HEK293 (cell line): ENCODE data around the gene FILIP1.

Experiments used
- KLF1 ChIP-seq: fragments of 450-650 bp; formaldehyde crosslinking; IDR thresholded peaks from 2 replicates; pipeline ENCODE4 v1.5.1; 2016; ENCODE audit warnings: missing biosample characterization, missing genetic modification characterization
- MEIS1 ChIP-seq: sonication (generic); formaldehyde crosslinking; IDR thresholded peaks from 2 replicates; pipeline ENCODE4 v1.8.1; 2022; ENCODE audit warnings: missing genetic modification reagents, mild to moderate bottlenecking, borderline replicate concordance
- SALL2 ChIP-seq: fragments of 450-650 bp; formaldehyde crosslinking; IDR thresholded peaks from 2 replicates; pipeline ENCODE4 v1.5.0; 2017; ENCODE audit warnings: missing biosample characterization, mild to moderate bottlenecking, missing genetic modification characterization, borderline replicate concordance
- SETDB1 ChIP-seq: IDR thresholded peaks from one replicate; pipeline ENCODE4 v1.6.1; 2017; ENCODE audit warnings: mild to moderate bottlenecking, low read length, moderate library complexity, mixed read lengths; ENCODE audit not compliant: insufficient read length
- SP7 ChIP-seq: fragments of 450-650 bp; formaldehyde crosslinking; IDR thresholded peaks from 2 replicates; pipeline ENCODE4 v1.5.1; 2016; ENCODE audit warnings: missing biosample characterization, missing genetic modification characterization
- ZFP37 ChIP-seq: fragments of 450-650 bp; formaldehyde crosslinking; IDR thresholded peaks from 2 replicates; pipeline ENCODE4 v1.5.1; 2016; ENCODE audit warnings: missing biosample characterization, missing genetic modification characterization
- ZFP41 ChIP-seq: fragments of 450-650 bp; formaldehyde crosslinking; IDR thresholded peaks from 2 replicates; pipeline ENCODE4 v1.5.1; 2016; ENCODE audit warnings: missing biosample characterization, missing genetic modification characterization, borderline replicate concordance
- ZNF10 ChIP-seq: fragments of 450-650 bp; formaldehyde crosslinking; IDR thresholded peaks from 2 replicates; pipeline ENCODE4 v1.5.1; 2017; ENCODE audit warnings: missing biosample characterization, missing genetic modification characterization
- ZNF138 ChIP-seq: fragments of 450-650 bp; formaldehyde crosslinking; IDR thresholded peaks from 2 replicates; pipeline ENCODE4 v1.5.1; 2016; ENCODE audit warnings: missing biosample characterization, missing genetic modification characterization, borderline replicate concordance
- ZNF155 ChIP-seq: fragments of 450-650 bp; formaldehyde crosslinking; IDR thresholded peaks from 2 replicates; pipeline ENCODE4 v1.5.1; 2016; ENCODE audit warnings: missing biosample characterization, missing genetic modification characterization
- ZNF175 ChIP-seq: fragments of 450-650 bp; formaldehyde crosslinking; IDR thresholded peaks from 2 replicates; pipeline ENCODE4 v1.5.1; 2016; ENCODE audit warnings: missing biosample characterization, missing genetic modification characterization
- ZNF184 ChIP-seq: fragments of 450-650 bp; IDR thresholded peaks from 2 replicates; pipeline ENCODE4 v1.5.1; 2018; ENCODE audit warnings: missing biosample characterization, mild to moderate bottlenecking, missing genetic modification characterization
- ZNF223 ChIP-seq: fragments of 450-650 bp; formaldehyde crosslinking; IDR thresholded peaks from 2 replicates; pipeline ENCODE4 v1.5.1; 2016; ENCODE audit warnings: missing biosample characterization, missing genetic modification characterization
- ZNF23 ChIP-seq: fragments of 450-650 bp; formaldehyde crosslinking; IDR thresholded peaks from 2 replicates; pipeline ENCODE4 v1.5.1; 2016; ENCODE audit warnings: missing biosample characterization, missing genetic modification characterization, borderline replicate concordance
- ZNF302 ChIP-seq: fragments of 450-650 bp; formaldehyde crosslinking; IDR thresholded peaks from 2 replicates; pipeline ENCODE4 v1.5.1; 2016; ENCODE audit warnings: missing biosample characterization, missing genetic modification characterization, low read depth
- ZNF341 ChIP-seq: fragments of 450-650 bp; formaldehyde crosslinking; IDR thresholded peaks from 2 replicates; pipeline ENCODE4; 2016; ENCODE audit warnings: low read depth, missing biosample characterization, missing genetic modification characterization
- ZNF350 ChIP-seq: fragments of 450-650 bp; formaldehyde crosslinking; IDR thresholded peaks from 2 replicates; pipeline ENCODE4 v1.5.0; 2017; ENCODE audit warnings: missing biosample characterization, mild to moderate bottlenecking, missing genetic modification characterization
- ZNF394 ChIP-seq: fragments of 450-650 bp; formaldehyde crosslinking; IDR thresholded peaks from 2 replicates; pipeline ENCODE4 v1.5.1; 2016; ENCODE audit warnings: missing biosample characterization, missing genetic modification characterization, mild to moderate bottlenecking, moderate library complexity, borderline replicate concordance
- ZNF423 ChIP-seq: fragments of 450-650 bp; formaldehyde crosslinking; IDR thresholded peaks from 2 replicates; pipeline ENCODE4 v1.5.1; 2016; ENCODE audit warnings: missing biosample characterization, missing genetic modification characterization
- ZNF473 ChIP-seq: fragments of 450-650 bp; formaldehyde crosslinking; IDR thresholded peaks from 2 replicates; pipeline ENCODE4 v1.5.1; 2017; ENCODE audit warnings: missing biosample characterization, missing genetic modification characterization
- ZNF48 ChIP-seq: fragments of 450-650 bp; formaldehyde crosslinking; IDR thresholded peaks from 2 replicates; pipeline ENCODE4 v1.5.1; 2016; ENCODE audit warnings: missing biosample characterization, missing genetic modification characterization
- ZNF529 ChIP-seq: fragments of 450-650 bp; formaldehyde crosslinking; IDR thresholded peaks from 2 replicates; pipeline ENCODE4 v1.5.1; 2017; ENCODE audit warnings: missing genetic modification characterization, missing biosample characterization; ENCODE audit not compliant: insufficient replicate concordance
- ZNF530 ChIP-seq: fragments of 450-650 bp; formaldehyde crosslinking; IDR thresholded peaks from 2 replicates; pipeline ENCODE4 v1.5.1; 2016; ENCODE audit warnings: low read depth, missing biosample characterization, missing genetic modification characterization
- ZNF585B ChIP-seq: fragments of 450-650 bp; formaldehyde crosslinking; IDR thresholded peaks from 2 replicates; pipeline ENCODE4 v1.5.1; 2016; ENCODE audit warnings: missing biosample characterization, missing genetic modification characterization
- ZNF621 ChIP-seq: fragments of 450-650 bp; formaldehyde crosslinking; IDR thresholded peaks from 2 replicates; pipeline ENCODE4 v1.5.1; 2017; ENCODE audit warnings: missing biosample characterization, missing genetic modification characterization
- ZNF677 ChIP-seq: fragments of 450-650 bp; IDR thresholded peaks from 2 replicates; pipeline ENCODE4 v1.5.0; 2018; ENCODE audit warnings: missing biosample characterization, mild to moderate bottlenecking, missing genetic modification characterization, moderate library complexity
- ZNF707 ChIP-seq: fragments of 450-650 bp; formaldehyde crosslinking; IDR thresholded peaks from 2 replicates; pipeline ENCODE4 v1.5.1; 2016; ENCODE audit warnings: missing biosample characterization, missing genetic modification characterization
- ZNF785 ChIP-seq: fragments of 450-650 bp; formaldehyde crosslinking; IDR thresholded peaks from 2 replicates; pipeline ENCODE4 v1.5.1; 2016; ENCODE audit warnings: missing biosample characterization, missing genetic modification characterization
- ZNF843 ChIP-seq: fragments of 450-650 bp; formaldehyde crosslinking; IDR thresholded peaks from 2 replicates; pipeline ENCODE4 v1.5.1; 2016; ENCODE audit warnings: missing biosample characterization, missing genetic modification characterization
- ZXDB ChIP-seq: fragments of 450-650 bp; formaldehyde crosslinking; IDR thresholded peaks from 2 replicates; pipeline ENCODE4 v1.5.1; 2016; ENCODE audit warnings: missing biosample characterization, missing genetic modification characterization
- TF ChIP-seq, protein P1 (sequence below): fragments of 450-650 bp; formaldehyde crosslinking; IDR thresholded peaks from 2 replicates; pipeline ENCODE4 v1.5.1; 2016; ENCODE audit warnings: missing biosample characterization, missing genetic modification characterization
- TF ChIP-seq, protein P2 (sequence below): fragments of 450-650 bp; formaldehyde crosslinking; conservative IDR thresholded peaks from 2 replicates; pipeline ENCODE4 v1.5.1; 2016; ENCODE audit warnings: low read depth, missing biosample characterization, missing genetic modification characterization
- TF ChIP-seq, protein P3 (sequence below): fragments of 450-650 bp; formaldehyde crosslinking; IDR thresholded peaks from 2 replicates; pipeline ENCODE4 v1.5.1; 2016; ENCODE audit warnings: missing biosample characterization, missing genetic modification characterization, low read depth
- TF ChIP-seq, protein P4 (sequence below): fragments of 450-650 bp; formaldehyde crosslinking; IDR thresholded peaks from 2 replicates; pipeline ENCODE4 v1.5.1; 2016; ENCODE audit warnings: missing biosample characterization, missing genetic modification characterization

FILIP1 gene

DNA sequence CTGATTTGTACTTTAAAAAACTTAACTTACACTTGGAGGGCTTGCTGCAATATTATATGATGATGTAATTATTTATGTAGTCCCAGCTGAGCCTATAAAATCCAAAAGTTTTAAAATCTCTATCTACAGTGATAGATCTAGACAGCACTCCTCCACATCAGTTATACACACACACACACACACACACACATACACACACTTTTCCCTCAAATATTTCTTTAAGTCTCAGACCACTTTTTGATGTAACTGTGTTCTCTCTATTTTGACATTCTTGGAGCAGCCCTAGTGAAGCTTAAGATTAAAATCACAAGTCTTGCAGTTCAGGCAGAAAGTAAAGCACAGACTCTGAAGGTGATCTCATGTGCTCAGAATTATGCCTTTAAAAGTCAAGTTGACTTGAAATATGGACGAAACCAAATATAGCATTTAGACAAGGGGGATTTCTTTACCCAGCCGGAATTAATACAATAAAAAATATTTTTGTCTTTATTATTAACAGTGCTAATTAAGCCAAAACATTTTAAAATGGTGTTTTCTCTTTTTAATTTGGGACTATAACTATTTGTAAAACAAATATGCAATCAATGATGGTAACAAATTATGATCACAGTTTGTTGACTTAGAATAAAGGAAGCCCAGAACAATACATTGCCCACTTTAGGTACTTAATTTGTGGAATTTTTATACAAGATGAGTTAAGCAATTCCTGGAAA lies 145.5 kb downstream of the FILIP1 start (continued):
- TF ChIP-seq ZNF184 (tag by site-specific recombination) (no peak), ZNF677 (no peak), ZNF529 (tag by site-specific recombination) (no peak), SETDB1 (no peak), ZNF394 (tag by site-specific recombination) (no peak), ZNF302 (tag by site-specific recombination) (no peak), ZNF175 (tag by site-specific recombination) (no peak), ZNF530 (no peak), SALL2 (tag by site-specific recombination) (no peak), ZNF707 (tag by site-specific recombination) (no peak), ZNF473 (tag by site-specific recombination) (no peak), ZNF350 (tag by site-specific recombination) (no peak), ZNF48 (tag by site-specific recombination) (no peak), ZNF23 (tag by site-specific recombination) (no peak), ZNF785 (tag by site-specific recombination) (no peak), ZXDB (tag by site-specific recombination) (peak; percentile 37; the same call in 1 of the 2 replicates), ZNF138 (tag by site-specific recombination) (no peak), MEIS1 (no peak), ZNF585B (tag by site-specific recombination) (no peak), ZNF10 (tag by site-specific recombination) (no peak), KLF1 (tag by site-specific recombination) (no peak), ZFP37 (tag by site-specific recombination) (no peak), ZNF155 (tag by site-specific recombination) (no peak), ZNF341 (tag by site-specific recombination) (no peak), ZNF843 (no peak), SP7 (no peak), ZNF223 (tag by site-specific recombination) (no peak), ZNF423 (no peak), ZFP41 (tag by site-specific recombination) (no peak), ZNF621 (tag by site-specific recombination) (no peak)
- TF ChIP-seq, protein P1, sequence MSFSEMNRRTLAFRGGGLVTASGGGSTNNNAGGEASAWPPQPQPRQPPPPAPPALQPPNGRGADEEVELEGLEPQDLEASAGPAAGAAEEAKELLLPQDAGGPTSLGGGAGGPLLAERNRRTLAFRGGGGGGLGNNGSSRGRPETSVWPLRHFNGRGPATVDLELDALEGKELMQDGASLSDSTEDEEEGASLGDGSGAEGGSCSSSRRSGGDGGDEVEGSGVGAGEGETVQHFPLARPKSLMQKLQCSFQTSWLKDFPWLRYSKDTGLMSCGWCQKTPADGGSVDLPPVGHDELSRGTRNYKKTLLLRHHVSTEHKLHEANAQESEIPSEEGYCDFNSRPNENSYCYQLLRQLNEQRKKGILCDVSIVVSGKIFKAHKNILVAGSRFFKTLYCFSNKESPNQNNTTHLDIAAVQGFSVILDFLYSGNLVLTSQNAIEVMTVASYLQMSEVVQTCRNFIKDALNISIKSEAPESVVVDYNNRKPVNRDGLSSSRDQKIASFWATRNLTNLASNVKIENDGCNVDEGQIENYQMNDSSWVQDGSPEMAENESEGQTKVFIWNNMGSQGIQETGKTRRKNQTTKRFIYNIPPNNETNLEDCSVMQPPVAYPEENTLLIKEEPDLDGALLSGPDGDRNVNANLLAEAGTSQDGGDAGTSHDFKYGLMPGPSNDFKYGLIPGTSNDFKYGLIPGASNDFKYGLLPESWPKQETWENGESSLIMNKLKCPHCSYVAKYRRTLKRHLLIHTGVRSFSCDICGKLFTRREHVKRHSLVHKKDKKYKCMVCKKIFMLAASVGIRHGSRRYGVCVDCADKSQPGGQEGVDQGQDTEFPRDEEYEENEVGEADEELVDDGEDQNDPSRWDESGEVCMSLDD (tag by site-specific recombination), result no peak
- TF ChIP-seq, protein P2, sequence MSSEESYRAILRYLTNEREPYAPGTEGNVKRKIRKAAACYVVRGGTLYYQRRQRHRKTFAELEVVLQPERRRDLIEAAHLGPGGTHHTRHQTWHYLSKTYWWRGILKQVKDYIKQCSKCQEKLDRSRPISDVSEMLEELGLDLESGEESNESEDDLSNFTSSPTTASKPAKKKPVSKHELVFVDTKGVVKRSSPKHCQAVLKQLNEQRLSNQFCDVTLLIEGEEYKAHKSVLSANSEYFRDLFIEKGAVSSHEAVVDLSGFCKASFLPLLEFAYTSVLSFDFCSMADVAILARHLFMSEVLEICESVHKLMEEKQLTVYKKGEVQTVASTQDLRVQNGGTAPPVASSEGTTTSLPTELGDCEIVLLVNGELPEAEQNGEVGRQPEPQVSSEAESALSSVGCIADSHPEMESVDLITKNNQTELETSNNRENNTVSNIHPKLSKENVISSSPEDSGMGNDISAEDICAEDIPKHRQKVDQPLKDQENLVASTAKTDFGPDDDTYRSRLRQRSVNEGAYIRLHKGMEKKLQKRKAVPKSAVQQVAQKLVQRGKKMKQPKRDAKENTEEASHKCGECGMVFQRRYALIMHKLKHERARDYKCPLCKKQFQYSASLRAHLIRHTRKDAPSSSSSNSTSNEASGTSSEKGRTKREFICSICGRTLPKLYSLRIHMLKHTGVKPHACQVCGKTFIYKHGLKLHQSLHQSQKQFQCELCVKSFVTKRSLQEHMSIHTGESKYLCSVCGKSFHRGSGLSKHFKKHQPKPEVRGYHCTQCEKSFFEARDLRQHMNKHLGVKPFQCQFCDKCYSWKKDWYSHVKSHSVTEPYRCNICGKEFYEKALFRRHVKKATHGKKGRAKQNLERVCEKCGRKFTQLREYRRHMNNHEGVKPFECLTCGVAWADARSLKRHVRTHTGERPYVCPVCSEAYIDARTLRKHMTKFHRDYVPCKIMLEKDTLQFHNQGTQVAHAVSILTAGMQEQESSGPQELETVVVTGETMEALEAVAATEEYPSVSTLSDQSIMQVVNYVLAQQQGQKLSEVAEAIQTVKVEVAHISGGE (tag by site-specific recombination), result no peak
- TF ChIP-seq, protein P3, sequence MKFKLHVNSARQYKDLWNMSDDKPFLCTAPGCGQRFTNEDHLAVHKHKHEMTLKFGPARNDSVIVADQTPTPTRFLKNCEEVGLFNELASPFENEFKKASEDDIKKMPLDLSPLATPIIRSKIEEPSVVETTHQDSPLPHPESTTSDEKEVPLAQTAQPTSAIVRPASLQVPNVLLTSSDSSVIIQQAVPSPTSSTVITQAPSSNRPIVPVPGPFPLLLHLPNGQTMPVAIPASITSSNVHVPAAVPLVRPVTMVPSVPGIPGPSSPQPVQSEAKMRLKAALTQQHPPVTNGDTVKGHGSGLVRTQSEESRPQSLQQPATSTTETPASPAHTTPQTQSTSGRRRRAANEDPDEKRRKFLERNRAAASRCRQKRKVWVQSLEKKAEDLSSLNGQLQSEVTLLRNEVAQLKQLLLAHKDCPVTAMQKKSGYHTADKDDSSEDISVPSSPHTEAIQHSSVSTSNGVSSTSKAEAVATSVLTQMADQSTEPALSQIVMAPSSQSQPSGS, result peak; percentile 91
- TF ChIP-seq, protein P4, sequence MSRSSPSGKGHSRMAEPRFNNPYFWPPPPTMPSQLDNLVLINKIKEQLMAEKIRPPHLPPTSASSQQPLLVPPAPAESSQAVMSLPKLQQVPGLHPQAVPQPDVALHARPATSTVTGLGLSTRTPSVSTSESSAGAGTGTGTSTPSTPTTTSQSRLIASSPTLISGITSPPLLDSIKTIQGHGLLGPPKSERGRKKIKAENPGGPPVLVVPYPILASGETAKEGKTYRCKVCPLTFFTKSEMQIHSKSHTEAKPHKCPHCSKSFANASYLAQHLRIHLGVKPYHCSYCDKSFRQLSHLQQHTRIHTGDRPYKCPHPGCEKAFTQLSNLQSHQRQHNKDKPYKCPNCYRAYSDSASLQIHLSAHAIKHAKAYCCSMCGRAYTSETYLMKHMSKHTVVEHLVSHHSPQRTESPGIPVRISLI, result no peak
